Body of pancreas (tissue), 4 donors: ENCODE data around the gene ZNF578. TPM values are rescaled to one million over a fixed set of nuclear protein-coding genes. Genes with fewer than 3 reads are reported as not detected.
"Not testable (repeated sequence)": the region's sequence is repeated elsewhere in the genome, so short reads cannot be mapped to it uniquely, and the experiment has no call there.

Experiments
- ATAC-seq: fragments of 150-250 bp; one replicate; pipeline ENCODE4 v1.9.1; 2016
- DNase-seq, 4 donors: peaks; one replicate each; pipeline ENCODE4 v3.0.0-alpha.2; 2019
- H3K27ac ChIP-seq, 4 donors: fragments of 200-600 bp; sonication (generic); 1 replicate in 3 of 4; 2 replicates in 1 of 4; pipeline versions ENCODE4 v1.5.1 to v1.6.1; 2016 to 2019; ENCODE audit warnings: mild to moderate bottlenecking in 1 of 4, mixed read lengths in 1 of 4, moderate library complexity in 1 of 4
- H3K27me3 ChIP-seq, 2 donors: fragments of 200-600 bp; sonication (generic); one replicate each; pipeline ENCODE4 v1.6.0; 2016; ENCODE audit warnings: mild to moderate bottlenecking in 1 of 2
- H3K36me3 ChIP-seq, 2 donors: fragments of 200-600 bp; sonication (generic); replicated peaks in 1 of 2; 2 replicates each; pipeline ENCODE4 v1.5.1; 2016; ENCODE audit warnings: low read depth in 2 of 2; ENCODE audit not compliant: insufficient read depth in 1 of 2
- H3K4me1 ChIP-seq: fragments of 200-600 bp; sonication (generic); one replicate; pipeline ENCODE4 v1.6.0; 2016
- H3K4me3 ChIP-seq, 2 donors: fragments of 200-600 bp; sonication (generic); 1 replicate in 1 of 2; 2 replicates in 1 of 2; pipeline ENCODE4 v1.5.1; 2016 to 2019
- H3K9me3 ChIP-seq, 3 donors: fragments of 200-600 bp; sonication (generic); 1 replicate in 2 of 3; 2 replicates in 1 of 3; pipeline ENCODE4 v1.5.1; 2016
- CTCF ChIP-seq, 7 experiments: fragments of 450-650 bp in 4 of 7; fragments of 200-600 bp in 3 of 7; sonication (generic) in 3 of 7; IDR thresholded peaks; one replicate each; pipeline ENCODE4 v1.5.1; 2016 to 2019; ENCODE audit warnings: antibody characterized with exemption in 7 of 7
- POLR2A ChIP-seq, 3 donors: fragments of 450-650 bp; IDR thresholded peaks; one replicate each; pipeline ENCODE4 v1.6.1; 2016; ENCODE audit warnings: antibody characterized with exemption in 3 of 3, mild to moderate bottlenecking in 2 of 3
- WGBS, 2 donors: methylation state at CpG; one replicate each; pipeline ENCODE4 v1.1.5; 2017; 5-methylcytosine and 5-hydroxymethylcytosine counted together
- intact Hi-C: fragments of 100-400 bp; cut with DNase I; formaldehyde crosslinking; loops from one replicate; pipeline ENCODE4 v1.15.1; 2023
- total RNA-seq, 2 donors: library from RNA; depleted of rRNA; stranded (reverse); fragments of >200 nt; gene quantifications; one replicate each; pipeline ENCODE4 v1.1.0, GENCODE V29; 2016

The ZNF578 gene
- total RNA-seq, 2 donors from 2014 or later: 3.4 TPM; not detected in 1

DNA sequence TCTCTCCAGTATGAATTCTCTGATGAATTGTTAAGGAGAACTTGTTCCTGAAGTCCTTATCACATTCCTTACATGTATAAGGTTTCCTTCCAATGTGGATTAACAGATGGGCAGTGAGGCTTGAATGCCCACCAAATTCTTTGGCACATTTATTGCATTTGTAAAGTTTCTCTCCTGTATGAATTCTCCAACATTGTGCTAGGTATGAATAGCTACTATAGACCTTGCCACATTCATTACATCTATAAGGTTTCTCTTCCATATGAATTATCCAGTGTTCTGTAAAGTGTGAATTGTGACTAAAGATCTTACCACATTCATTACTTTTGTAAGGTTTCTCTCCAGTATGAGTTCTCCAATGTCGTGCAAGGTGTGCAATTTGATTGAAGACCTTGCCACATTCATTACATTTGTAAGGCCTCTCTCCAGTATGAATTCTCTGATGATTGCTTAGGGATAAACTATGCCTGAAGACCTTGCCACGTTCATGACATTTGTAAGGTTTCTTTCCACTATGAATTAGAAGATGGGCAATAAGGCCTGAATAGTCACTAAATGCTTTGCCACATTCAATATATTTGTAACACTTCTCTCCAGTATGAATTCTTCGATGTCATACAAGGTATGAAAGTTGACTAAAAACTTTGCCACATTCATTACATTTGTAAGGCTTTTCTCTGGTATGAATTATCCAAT, 20.4 kb downstream of the ZNF578 start:
- DNase-seq (no peak), ATAC-seq (no peak)
- no peak overlapping the region for H3K27ac ChIP-seq
- H3K36me3 ChIP-seq: no peaks in the 10 kb centered on the region
- H3K9me3 ChIP-seq: peaks cover 0 to 90% (median 4%) of the 10 kb centered on the region in 3 donors
- no peaks in the 10 kb centered on the region for H3K4me1 ChIP-seq
- H3K27me3 ChIP-seq: no peaks in the 10 kb centered on the region
- intact Hi-C loops: no loop called here
- WGBS, 2 donors: 82 to 86% methylated on average over 3 of the region's 3 CpGs
- TF ChIP-seq CTCF (IDR thresholded peaks at IDR 0.05) (no peak), POLR2A (IDR thresholded peaks at IDR 0.05) (no peak)
- H3K4me3 ChIP-seq: no peak overlapping the region

GRCh38 chr19:52474351-52475127, 21.2 kb downstream of the ZNF578 start:
- DNase-seq (no peak), ATAC-seq (no peak)
- H3K27ac ChIP-seq: no peak overlapping the region
- WGBS, 2 donors: 78 to 84% methylated on average over 7 of the region's 7 CpGs
- H3K4me3 ChIP-seq: no peak overlapping the region
- intact Hi-C loops: no loop called here
- no peaks in the 10 kb centered on the region for H3K36me3 ChIP-seq
- peaks cover 0 to 90% (median 4%) of the 10 kb centered on the region in 3 donors for H3K9me3 ChIP-seq
- no peak for TF ChIP-seq CTCF (IDR thresholded peaks at IDR 0.05)
- no peak for TF ChIP-seq POLR2A (IDR thresholded peaks at IDR 0.05)
- H3K27me3 ChIP-seq: no peaks in the 10 kb centered on the region
- H3K4me1 ChIP-seq: no peaks in the 10 kb centered on the region

- DNase-seq, H3K36me3 ChIP-seq, H3K4me3 ChIP-seq, H3K27ac ChIP-seq, H3K27me3 ChIP-seq, ATAC-seq, intact Hi-C loops, H3K4me1 ChIP-seq: not testable (repeated sequence)
- peaks cover 0 to 61% (median 0%) of the 10 kb centered on the region in 3 donors for H3K9me3 ChIP-seq
- WGBS, 2 donors: 30 to 40% methylated on average over 6 to 7 of the region's 7 CpGs
Measured at GRCh38 chr19:52484111-52484743, 30.9 kb downstream of the ZNF578 start.

GRCh38 chr19:52485064-52485463, 31.7 kb downstream of the ZNF578 start:
- 34 to 36% methylated on average over 7 of the region's 7 CpGs for WGBS, 2 donors
- peaks cover 0 to 57% (median 0%) of the 10 kb centered on the region in 3 donors for H3K9me3 ChIP-seq

GRCh38 chr19:52485561-52486240, 32.3 kb downstream of the ZNF578 start:
- H3K4me1 ChIP-seq, H3K27ac ChIP-seq, H3K4me3 ChIP-seq, H3K36me3 ChIP-seq, ATAC-seq, intact Hi-C loops, H3K27me3 ChIP-seq, DNase-seq: not testable (repeated sequence)
- 7 to 10% methylated on average over 5 to 8 of the region's 8 CpGs for WGBS, 2 donors
- peaks cover 0 to 59% (median 0%) of the 10 kb centered on the region in 3 donors for H3K9me3 ChIP-seq

More at GRCh38 chr19:52485064-52485463, 31.7 kb downstream of the ZNF578 start:
- DNase-seq, H3K4me3 ChIP-seq, H3K4me1 ChIP-seq, H3K36me3 ChIP-seq, ATAC-seq, H3K27me3 ChIP-seq, H3K27ac ChIP-seq, intact Hi-C loops: not testable (repeated sequence)
